H1 (cell line): Measurements from ENCODE around the gene TBC1D22A. TPM values are rescaled to one million over a fixed set of nuclear protein-coding genes. Genes with fewer than 3 reads are reported as not detected.

ENCODE experiments used
- CTCF ChIA-PET: fragments of 300-600 bp; sonication (Branson Sonifier 250); formaldehyde crosslinking; loops from one replicate; lab custom pipeline; 2021; ENCODE audit not compliant: partially characterized antibody; lab: Charles Lee
- POLR2A ChIA-PET: fragments of 300-600 bp; sonication (Branson Sonifier 250); formaldehyde crosslinking; loops from one replicate; lab custom pipeline; 2021; ENCODE audit warnings: inconsistent platforms; ENCODE audit not compliant: partially characterized antibody; lab: Charles Lee
- DNase-seq, 2 experiments: peaks; one replicate each; pipeline versions ENCODE4 v3.0.0 to v3.0.0-alpha.2; 2010 to 2022; ENCODE audit warnings: low spot score in 2 of 2, low read depth in 1 of 2, mixed read lengths in 1 of 2
- FAIRE-seq: peaks from 2 replicates; lab custom pipeline; 2011; peaks lifted over from hg19 to GRCh38; lab: Jason Lieb, UNC
- H2AFZ ChIP-seq: 2 replicates; pipeline ENCODE4 v1.8.1; 2012; ENCODE audit warnings: low read length, inconsistent platforms
- H2AK5ac ChIP-seq: 2 replicates; pipeline ENCODE4 v1.6.1; 2013; ENCODE audit warnings: low read depth, low read length
- H2BK120ac ChIP-seq: replicated peaks from 2 replicates; pipeline ENCODE3; 2013; ENCODE audit warnings: low read depth, low read length, inconsistent platforms
- H2BK12ac ChIP-seq: 2 replicates; pipeline ENCODE4 v1.6.1; 2013; ENCODE audit warnings: low read depth, low read length
- H2BK15ac ChIP-seq: 2 replicates; pipeline ENCODE4 v1.6.1; 2013; ENCODE audit warnings: low read length
- H2BK20ac ChIP-seq: 2 replicates; pipeline ENCODE4 v1.6.1; 2013; ENCODE audit warnings: low read length
- H2BK5ac ChIP-seq: 2 replicates; pipeline ENCODE4 v1.6.1; 2013; ENCODE audit warnings: low read depth, low read length
- H3K14ac ChIP-seq: 2 replicates; pipeline ENCODE4 v1.6.1; 2013; ENCODE audit warnings: inconsistent platforms; ENCODE audit not compliant: insufficient read length
- H3K18ac ChIP-seq: 2 replicates; pipeline ENCODE4 v1.6.1; 2013; ENCODE audit warnings: low read length; ENCODE audit errors: extremely low read depth
- H3K23ac ChIP-seq: 2 replicates; pipeline ENCODE4 v1.6.1; 2013; ENCODE audit warnings: inconsistent platforms; ENCODE audit not compliant: insufficient read length
- H3K23me2 ChIP-seq: 2 replicates; pipeline ENCODE4 v1.6.1; 2013; ENCODE audit warnings: low read depth, low read length
- H3K27ac ChIP-seq: 2 replicates; pipeline ENCODE4 v1.6.1; 2011; ENCODE audit warnings: low read depth, low read length, inconsistent platforms
- H3K27me3 ChIP-seq, 4 experiments: replicated peaks in 1 of 4; 1 replicate in 1 of 4; 2 replicates in 3 of 4; pipeline versions ENCODE4 v1.6.1 to v1.8.1; 2011 to 2013; ENCODE audit warnings: low read length in 3 of 4, mild to moderate bottlenecking in 3 of 4, inconsistent platforms in 2 of 4, mixed read lengths in 2 of 4, moderate library complexity in 1 of 4; ENCODE audit not compliant: control insufficient read depth in 3 of 4, insufficient read depth in 3 of 4; ENCODE audit errors: extremely low read depth in 1 of 4
- H3K36me3 ChIP-seq, 4 experiments: 2 replicates each; pipeline versions ENCODE4 v1.6.1 to v1.8.1; 2011 to 2013; ENCODE audit warnings: mild to moderate bottlenecking in 4 of 4, low read length in 3 of 4, moderate library complexity in 2 of 4, control low read depth in 1 of 4, inconsistent platforms in 1 of 4; ENCODE audit not compliant: insufficient read depth in 4 of 4, control insufficient read depth in 2 of 4
- H3K4ac ChIP-seq: replicated peaks from 2 replicates; pipeline ENCODE3; 2013; ENCODE audit warnings: low read length, low read depth, mixed read lengths, inconsistent platforms; ENCODE audit not compliant: insufficient read length
- H3K4me1 ChIP-seq, 4 experiments: replicated peaks in 1 of 4; 1 replicate in 1 of 4; 2 replicates in 3 of 4; pipeline versions ENCODE4 v1.6.1 to v1.8.1; 2011 to 2013; ENCODE audit warnings: low read length in 3 of 4, inconsistent platforms in 2 of 4, mixed read lengths in 1 of 4; ENCODE audit not compliant: insufficient read depth in 4 of 4, control insufficient read depth in 3 of 4
- H3K4me2 ChIP-seq, 2 experiments: 2 replicates each; pipeline versions ENCODE4 v1.6.1 to v1.8.1; 2011 to 2013; ENCODE audit warnings: low read depth in 2 of 2, low read length in 2 of 2, control low read depth in 1 of 2, inconsistent platforms in 1 of 2, mild to moderate bottlenecking in 1 of 2; ENCODE audit not compliant: insufficient read depth in 1 of 2
- H3K4me3 ChIP-seq, 4 experiments: fragments of 200-600, 300-600 bp in 1 of 4; sonication (generic), shearing (Covaris generic), sonication (Bioruptor Twin) in 1 of 4; 2 replicates each; pipeline versions ENCODE4 v1.5.1 to v1.8.1; 2011 to 2016; ENCODE audit warnings: low read length in 4 of 4, low read depth in 3 of 4, control low read depth in 2 of 4, inconsistent platforms in 2 of 4, mild to moderate bottlenecking in 2 of 4, mixed read lengths in 1 of 4, moderate library complexity in 1 of 4; ENCODE audit not compliant: insufficient read depth in 2 of 4; ENCODE audit errors: extremely low read depth in 1 of 4
- H3K56ac ChIP-seq: replicated peaks from 2 replicates; pipeline ENCODE3; 2013; ENCODE audit warnings: low read depth, mild to moderate bottlenecking, mixed read lengths, low read length, inconsistent platforms; ENCODE audit not compliant: insufficient read length
- H3K79me1 ChIP-seq: 2 replicates; pipeline ENCODE4 v1.6.1; 2013; ENCODE audit warnings: low read depth, low read length, control low read depth
- H3K79me2 ChIP-seq, 2 experiments: 2 replicates each; pipeline versions ENCODE4 v1.6.1 to v1.8.1; 2012 to 2013; ENCODE audit warnings: low read length in 2 of 2, mild to moderate bottlenecking in 2 of 2, inconsistent platforms in 1 of 2; ENCODE audit not compliant: insufficient read depth in 2 of 2, control insufficient read depth in 1 of 2
- H3K9ac ChIP-seq, 4 experiments: replicated peaks in 1 of 4; 1 replicate in 1 of 4; 2 replicates in 3 of 4; pipeline versions ENCODE4 v1.6.1 to v1.8.1; 2011 to 2013; ENCODE audit warnings: low read depth in 3 of 4, low read length in 3 of 4, control low read depth in 2 of 4, mild to moderate bottlenecking in 2 of 4, moderate library complexity in 2 of 4, inconsistent platforms in 1 of 4; ENCODE audit errors: extremely low read depth in 1 of 4
- H3K9me3 ChIP-seq, 2 experiments: 2 replicates each; pipeline versions ENCODE4 v1.6.1 to v1.8.1; 2012 to 2013; ENCODE audit warnings: mild to moderate bottlenecking in 2 of 2, moderate library complexity in 2 of 2, control low read depth in 1 of 2, inconsistent platforms in 1 of 2, low read depth in 1 of 2, low read length in 1 of 2, mixed read lengths in 1 of 2; ENCODE audit not compliant: insufficient read depth in 2 of 2
- H4K20me1 ChIP-seq, 2 experiments: replicated peaks in 1 of 2; 2 replicates each; pipeline versions ENCODE3 to v1.8.1; 2011 to 2013; ENCODE audit warnings: inconsistent platforms in 2 of 2, low read length in 2 of 2, mild to moderate bottlenecking in 1 of 2; ENCODE audit not compliant: insufficient read depth in 2 of 2, control insufficient read depth in 1 of 2
- H4K5ac ChIP-seq: 2 replicates; pipeline ENCODE4 v1.6.1; 2013; ENCODE audit warnings: low read length, low read depth, mixed read lengths, inconsistent platforms; ENCODE audit not compliant: insufficient read length
- H4K8ac ChIP-seq: 2 replicates; pipeline ENCODE4 v1.8.0; 2013; ENCODE audit warnings: mild to moderate bottlenecking, moderate library complexity, low read length, inconsistent platforms; ENCODE audit not compliant: insufficient read depth; ENCODE audit errors: extremely low read depth
- H4K91ac ChIP-seq: replicated peaks from 2 replicates; pipeline ENCODE3; 2013; ENCODE audit warnings: low read length, mixed read lengths, inconsistent platforms; ENCODE audit not compliant: insufficient read length
- CEBPB ChIP-seq: IDR thresholded peaks from 2 replicates; pipeline ENCODE4 v1.6.1; 2012; ENCODE audit warnings: low read depth, low read length
- CTCF ChIP-seq, 3 experiments: IDR thresholded peaks; 1 replicate in 2 of 3; 2 replicates in 1 of 3; pipeline versions ENCODE4 v1.5.1 to v1.6.1; 2011; ENCODE audit warnings: low read length in 3 of 3, mild to moderate bottlenecking in 3 of 3, inconsistent platforms in 2 of 3, low read depth in 1 of 3, moderate library complexity in 1 of 3; ENCODE audit not compliant: insufficient read depth in 1 of 3; ENCODE audit errors: control extremely low read depth in 1 of 3
- EGR1 ChIP-seq: IDR thresholded peaks from 2 replicates; pipeline ENCODE4 v1.6.1; 2011; ENCODE audit warnings: low read depth, low read length, borderline replicate concordance
- FOSL1 ChIP-seq: IDR thresholded peaks from 2 replicates; pipeline ENCODE4 v1.6.1; 2011; ENCODE audit warnings: mild to moderate bottlenecking, low read depth, low read length, moderate library complexity; ENCODE audit not compliant: insufficient read depth
- HDAC6 ChIP-seq: IDR thresholded peaks from one replicate; pipeline ENCODE4 v1.7.1; 2012; ENCODE audit warnings: low read depth, mild to moderate bottlenecking, inconsistent platforms, low read length, moderate library complexity
- JUND ChIP-seq: IDR thresholded peaks from 2 replicates; pipeline ENCODE4 v1.6.1; 2011; ENCODE audit warnings: mild to moderate bottlenecking, improper control_type of control experiment, low read length
- NRF1 ChIP-seq: IDR thresholded peaks from 2 replicates; pipeline ENCODE4 v1.6.1; 2011; ENCODE audit warnings: mild to moderate bottlenecking, low read depth, low read length, improper control_type of control experiment
- PHF8 ChIP-seq: fragments of 200-600 bp; sonication (generic); conservative IDR thresholded peaks from 2 replicates; pipeline ENCODE4 v1.7.1; 2012; ENCODE audit warnings: low read depth, mild to moderate bottlenecking, inconsistent platforms, low read length, moderate library complexity
- POLR2A ChIP-seq, 2 experiments: IDR thresholded peaks; 1 replicate in 1 of 2; 2 replicates in 1 of 2; pipeline ENCODE4 v1.6.1; 2011; ENCODE audit warnings: low read depth in 2 of 2, low read length in 2 of 2, mild to moderate bottlenecking in 2 of 2; ENCODE audit errors: control extremely low read depth in 1 of 2
- POLR2AphosphoS5 ChIP-seq: IDR thresholded peaks from 2 replicates; pipeline ENCODE4 v1.6.1; 2011; ENCODE audit warnings: low read depth, low read length
- WGBS, 2 experiments: shearing (Covaris generic) in 1 of 2; methylation state at CpG; one replicate each; pipeline versions ENCODE4 v1.1.6 to v1.1.7; 2013 to 2015; ENCODE audit warnings: low lambda C conversion rate in 2 of 2, mixed read lengths in 2 of 2, inconsistent platforms in 1 of 2, low coverage in 1 of 2, missing lambda C conversion rate in 1 of 2; ENCODE audit not compliant: insufficient replicate concordance in 2 of 2, insufficient coverage in 1 of 2, insufficient read length in 1 of 2; ENCODE audit errors: extremely low coverage in 1 of 2, missing lambda C conversion rate in 1 of 2; 5-methylcytosine and 5-hydroxymethylcytosine counted together
- polyA plus RNA-seq, 7 experiments: library from polyadenylated mRNA; depleted of rRNA in 3 of 7; stranded (reverse) in 5 of 7; unstranded in 2 of 7; fragments of >200 nt in 5 of 7; fragments of 200-250 nt in 2 of 7; gene quantifications; 1 replicate in 5 of 7; 2 replicates in 1 of 7; 4 replicates in 1 of 7; pipeline versions ENCODE4 v1.2.1 to v1.2.3, GENCODE V29; 2011 to 2013; ENCODE audit warnings: missing spikeins in 2 of 7, mixed read lengths in 2 of 7
- total RNA-seq: library from RNA; stranded (reverse); fragmentation: NEBNext Ultra II Directional; extraction: Animal tissue kit (Norgen Biotek cat#: 25700); gene quantifications from 2 replicates; pipeline ENCODE4 v1.2.1, GENCODE V29; 2021

Gene TBC1D22A
- total and polyA plus RNA-seq, 2 of the 8 experiments (the other 6 are each of a cell fraction or from before 2014, with no cell fraction given) = 11.9 to 18.4 TPM

GRCh38 chr22:46977656-46978343, 215.3 kb downstream of the TBC1D22A start:
- H3K4me3 ChIP-seq = no peak overlapping the region
- no peak overlapping the region for H3K9ac ChIP-seq
- H3K4ac ChIP-seq = no peak overlapping the region
- H3K79me1 ChIP-seq = no peaks in the 10 kb centered on the region
- no peak for DNase-seq
- H3K9me3 ChIP-seq = no peaks in the 10 kb centered on the region
- no peaks in the 10 kb centered on the region for H3K4me1 ChIP-seq
- peaks cover 0 to 2% of the 10 kb centered on the region in 2 experiments for H4K20me1 ChIP-seq
- ChIA-PET CTCF (interaction anchor here (0.9 to 1.5 kb wide), 6 partner anchors 9 to 151 kb away, joined by 3 to 5 read pairs (median 3); no protein-coding TSS in a partner anchor), POLR2A (no interaction called here)
- no peak overlapping the region; the same call in 1 of the 2 replicates for H2AK5ac ChIP-seq
- no peak overlapping the region for H4K8ac ChIP-seq
- no peak overlapping the region for H2BK15ac ChIP-seq
- H3K27ac ChIP-seq = no peak overlapping the region; the same call in 1 of the 2 replicates
- no peak overlapping the region for H2BK12ac ChIP-seq
- H3K23ac ChIP-seq = no peak overlapping the region
- no peak for FAIRE-seq
- no peak overlapping the region for H3K14ac ChIP-seq
- H3K79me2 ChIP-seq = no peaks in the 10 kb centered on the region
- no peak overlapping the region for H4K91ac ChIP-seq
- no peaks in the 10 kb centered on the region for H3K23me2 ChIP-seq
- no peaks in the 10 kb centered on the region for H3K27me3 ChIP-seq
- H2AFZ ChIP-seq = no peak overlapping the region
- H3K18ac ChIP-seq = no peak overlapping the region; the same call in 1 of the 2 replicates
- H2BK20ac ChIP-seq = no peak overlapping the region
- H4K5ac ChIP-seq = no peak overlapping the region
- H3K56ac ChIP-seq = no peak overlapping the region
- no peak overlapping the region for H2BK120ac ChIP-seq
- no peak overlapping the region; the same call in 1 of the 2 replicates for H2BK5ac ChIP-seq
- no peaks in the 10 kb centered on the region; a peak in 1 of 8 replicates for H3K36me3 ChIP-seq
- no peak overlapping the region for H3K4me2 ChIP-seq
- 88% methylated on average over 14 of the region's 14 CpGs; no CpG with 5 or more reads in 1 of the 2 experiments for WGBS, 2 experiments
- TF ChIP-seq CTCF (IDR thresholded peaks at IDR 0.05; ENCODE audit: control extremely low read depth in 1 of 3, insufficient read depth in 1 of 3, low read depth in 1 of 3, low read length in 3 of 3) (no peak), CEBPB (no peak), POLR2A (IDR thresholded peaks at IDR 0.05; ENCODE audit: control extremely low read depth in 1 of 2, low read depth in 2 of 2, low read length in 2 of 2) (no peak), POLR2AphosphoS5 (no peak), NRF1 (no peak), EGR1 (no peak), JUND (no peak), HDAC6 (no peak), FOSL1 (no peak), PHF8 (no peak)
